PC-9 (cell line): ENCODE measurements around the gene YWHAH. TPM values are rescaled to one million over a fixed set of nuclear protein-coding genes. Genes with fewer than 3 reads are reported as not detected.

ENCODE experiments used
- BruUV-seq: library from RNA; stranded (reverse); fragments of 400-500 nt; replicated peaks from 2 replicates; lab custom pipeline; 2021; lab: Mats Ljungman, UMichigan
- CTCF ChIA-PET: fragments of 300-600 bp; sonication (Branson Sonifier 250); formaldehyde crosslinking; loops from one replicate; lab custom pipeline; 2022; ENCODE audit warnings: antibody characterized with exemption; lab: Charles Lee
- POLR2A ChIA-PET: fragments of 300-600 bp; sonication (Branson Sonifier 250); formaldehyde crosslinking; loops from one replicate; lab custom pipeline; 2022; ENCODE audit warnings: antibody characterized with exemption; ENCODE audit not compliant: unreplicated experiment; lab: Charles Lee
- DNase-seq, 2 experiments: peaks; one replicate each; pipeline versions ENCODE4 v3.0.0 to v3.0.0-alpha.2; 2015 to 2022; ENCODE audit warnings: mixed read lengths in 1 of 2
- H2AFZ ChIP-seq: fragments of 200-600 bp; sonication (generic); 2 replicates; pipeline ENCODE4 v1.8.1; 2017; ENCODE audit warnings: antibody characterized with exemption
- H3F3A ChIP-seq: fragments of 200-600 bp; sonication (generic); 2 replicates; pipeline ENCODE4 v1.8.1; 2017; ENCODE audit warnings: antibody characterized with exemption, mild to moderate bottlenecking, low read depth; ENCODE audit not compliant: insufficient read depth
- H3K27ac ChIP-seq: fragments of 200-600 bp; sonication (generic); 2 replicates; pipeline ENCODE4 v1.6.1; 2016; ENCODE audit warnings: mixed run types
- H3K27me3 ChIP-seq: fragments of 200-600 bp; sonication (generic); 2 replicates; pipeline ENCODE4 v1.6.1; 2016; ENCODE audit warnings: low read depth, mixed run types; ENCODE audit not compliant: insufficient read depth
- H3K36me3 ChIP-seq: fragments of 200-600 bp; sonication (generic); 2 replicates; pipeline ENCODE4 v1.6.1; 2016; ENCODE audit warnings: low read depth, mixed run types
- H3K4me1 ChIP-seq: fragments of 200-600 bp; sonication (generic); replicated peaks from 2 replicates; pipeline ENCODE4 v1.6.1; 2016; ENCODE audit warnings: mixed run types; ENCODE audit not compliant: insufficient read depth
- H3K4me2 ChIP-seq: fragments of 200-600 bp; sonication (generic); 2 replicates; pipeline ENCODE4 v1.6.1; 2017; ENCODE audit warnings: mixed run types
- H3K4me3 ChIP-seq: fragments of 200-600 bp; sonication (generic); 2 replicates; pipeline ENCODE4 v1.6.1; 2016; ENCODE audit warnings: mixed run types
- H3K79me2 ChIP-seq: fragments of 200-600 bp; sonication (generic); 2 replicates; pipeline ENCODE4 v1.6.1; 2017; ENCODE audit warnings: low read depth, mixed run types
- H3K9me2 ChIP-seq: fragments of 200-600 bp; sonication (generic); 2 replicates; pipeline ENCODE4 v1.8.1; 2017; ENCODE audit warnings: mild to moderate bottlenecking; ENCODE audit not compliant: insufficient read depth
- H3K9me3 ChIP-seq: fragments of 200-600 bp; sonication (generic); 2 replicates; pipeline ENCODE4 v1.8.1; 2016; ENCODE audit warnings: low read depth; ENCODE audit not compliant: insufficient read depth
- H4K20me1 ChIP-seq: fragments of 200-600 bp; sonication (generic); 2 replicates; pipeline ENCODE4 v1.8.1; 2017; ENCODE audit not compliant: insufficient read depth
- CTCF ChIP-seq: fragments of 200-600 bp; sonication (generic); conservative IDR thresholded peaks from 2 replicates; pipeline ENCODE4 v1.6.1; 2017; ENCODE audit warnings: mixed run types, antibody characterized with exemption, mild to moderate bottlenecking, moderate library complexity
- EZH2 ChIP-seq: fragments of 200-600 bp; sonication (generic); IDR thresholded peaks from 2 replicates; pipeline ENCODE4 v1.8.0; 2017; ENCODE audit warnings: antibody characterized with exemption, low read depth
- intact Hi-C: fragments of 100-400 bp; cut with micrococcal nuclease; formaldehyde crosslinking; loops from one replicate; pipeline ENCODE4 v1.10.0; 2022; ENCODE audit not compliant: unreplicated experiment
- total RNA-seq: library from RNA; stranded (reverse); gene quantifications from 2 replicates; pipeline ENCODE4 v1.2.3, GENCODE V29; 2021

Gene YWHAH
- total RNA-seq, 1 experiment from 2014 or later = 132 TPM

DNA sequence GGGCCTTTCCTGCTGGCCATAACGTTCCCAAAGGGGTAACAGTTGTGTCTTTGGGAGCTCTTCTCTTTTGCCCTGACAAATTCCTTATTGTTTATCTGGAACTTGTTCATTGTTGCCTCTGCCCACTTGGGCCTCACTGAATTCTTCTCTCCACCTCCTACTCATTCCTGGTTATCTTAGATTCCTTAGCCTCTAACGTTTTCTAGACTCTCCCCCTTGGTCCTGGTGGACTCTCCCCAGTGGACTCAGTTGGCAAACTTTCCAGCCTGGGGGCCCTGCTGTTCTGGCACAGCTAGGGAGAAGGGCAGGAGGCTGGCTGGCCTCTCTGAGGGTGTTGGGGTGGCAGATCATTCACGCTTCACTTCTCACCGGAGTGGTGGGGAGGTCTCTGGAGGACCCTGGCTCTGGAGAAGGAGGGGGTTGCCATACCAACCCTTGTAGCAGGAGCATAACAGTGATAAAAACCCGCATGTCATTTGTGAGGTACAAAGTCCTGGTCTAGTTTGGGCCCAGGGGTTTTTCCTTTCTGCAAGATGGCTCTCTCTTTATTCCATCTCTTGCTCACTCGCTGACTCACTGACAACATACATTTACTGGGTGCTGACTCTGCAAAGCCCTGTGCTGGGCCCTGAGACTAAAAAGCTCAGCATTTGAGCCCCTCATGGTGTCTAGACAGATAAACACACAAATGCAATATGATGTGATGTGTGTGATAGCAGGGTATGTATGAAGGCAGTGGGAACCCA, 39.7 kb downstream of the YWHAH start:
- no peaks in the 10 kb centered on the region for H4K20me1 ChIP-seq
- no peaks in the 10 kb centered on the region; the same call in 1 of the 2 replicates for H3K9me2 ChIP-seq
- DNase-seq = no peak
- H3K79me2 ChIP-seq = no peaks in the 10 kb centered on the region
- H3K4me1 ChIP-seq = no peaks in the 10 kb centered on the region
- H3K27me3 ChIP-seq = 0 out of 2 replicates have a peak, but pooled peaks cover 3% of the 10 kb centered on the region
- ChIA-PET POLR2A (interaction anchor here (0.6 kb wide), 1 partner anchor 693 kb away, joined by 6 read pairs; no protein-coding TSS in a partner anchor), CTCF (no interaction called here)
- intact Hi-C loops = no loop called here
- H2AFZ ChIP-seq = no peak overlapping the region
- TF ChIP-seq CTCF (no peak), EZH2 (no peak)
- no peak overlapping the region for H3K4me3 ChIP-seq
- no peaks in the 10 kb centered on the region for H3K36me3 ChIP-seq
- H3K4me2 ChIP-seq = no peak overlapping the region
- no peaks in the 10 kb centered on the region for H3K9me3 ChIP-seq
- no TSS peak for BruUV-seq
- no peaks in the 10 kb centered on the region for H3F3A ChIP-seq
- no peak overlapping the region for H3K27ac ChIP-seq

GRCh38 chr22:31987218-31987617, 42.9 kb downstream of the YWHAH start:
- Histone ChIP-seq H3K27ac (no peak overlapping the region), H3K9me3 (no peaks in the 10 kb centered on the region), H3K9me2 (no peaks in the 10 kb centered on the region; the same call in 1 of the 2 replicates), H3F3A (no peaks in the 10 kb centered on the region), H3K36me3 (no peaks in the 10 kb centered on the region), H3K27me3 (peaks cover 17% of the 10 kb centered on the region; the same call in 1 of the 2 replicates), H4K20me1 (no peaks in the 10 kb centered on the region), H2AFZ (no peak overlapping the region), H3K4me2 (no peak overlapping the region), H3K4me1 (no peaks in the 10 kb centered on the region), H3K4me3 (no peak overlapping the region), H3K79me2 (no peaks in the 10 kb centered on the region)
- DNase-seq = no peak
- no peak for TF ChIP-seq EZH2
- intact Hi-C loops = no loop called here
- ChIA-PET CTCF (interaction anchor here (0.6 to 0.7 kb wide), 2 partner anchors 487 to 1185 kb away, joined by 3 to 6 read pairs; no protein-coding TSS in a partner anchor), POLR2A (no interaction called here)
- BruUV-seq = no TSS peak

GRCh38 chr22:31991102-31991839, 46.9 kb downstream of the YWHAH start:
- CTCF ChIA-PET = no interaction called here
- Histone ChIP-seq H3K27ac (no peak overlapping the region), H3F3A (no peaks in the 10 kb centered on the region), H4K20me1 (no peaks in the 10 kb centered on the region), H3K9me3 (no peaks in the 10 kb centered on the region), H3K4me3 (no peak overlapping the region), H3K79me2 (no peaks in the 10 kb centered on the region), H2AFZ (no peak overlapping the region), H3K27me3 (peaks cover 17% of the 10 kb centered on the region; the same call in 1 of the 2 replicates), H3K4me2 (no peak overlapping the region), H3K36me3 (no peaks in the 10 kb centered on the region), H3K4me1 (no peaks in the 10 kb centered on the region), H3K9me2 (no peaks in the 10 kb centered on the region)
- intact Hi-C loops = no loop called here
- POLR2A ChIA-PET = no interaction called here
- TF ChIP-seq EZH2 (no peak), CTCF (no peak)
- DNase-seq = no peak
- BruUV-seq = no TSS peak
